ENCODE measurements around the gene DCAF12. TPM values are rescaled to one million over a fixed set of nuclear protein-coding genes. Genes with fewer than 3 reads are reported as not detected.
"Not testable (repeated sequence)": the region's sequence is repeated elsewhere in the genome, so short reads cannot be mapped to it uniquely, and the experiment has no call there.

DCAF12 gene
- total RNA-seq, 3 donors from 2014 or later = 28.7 to 43.0 (median 34.0) TPM

- Histone ChIP-seq H3K9me3 (no peaks in the 10 kb centered on the region), H3K4me1 (ENCODE audit: low read depth) (no peaks in the 10 kb centered on the region), H3K4me3 (no peak overlapping the region), H3K36me3 (ENCODE audit: low read depth) (no peaks in the 10 kb centered on the region)
- no peak for TF ChIP-seq CTCF (IDR thresholded peaks at IDR 0.05)
- DNase-seq (no peak), ATAC-seq (no peak)
- intact Hi-C loops (cut with DNase I, micrococcal nuclease) = no loop called here
Measured at GRCh38 chr9:34145165-34145564, 18.7 kb upstream of the DCAF12 start.

GRCh38 chr9:34143116-34143515, 16.6 kb upstream of the DCAF12 start:
- Histone ChIP-seq H3K9me3 (no peaks in the 10 kb centered on the region), H3K4me1 (ENCODE audit: low read depth) (no peaks in the 10 kb centered on the region), H3K36me3 (ENCODE audit: low read depth) (no peaks in the 10 kb centered on the region), H3K4me3 (no peak overlapping the region)
- intact Hi-C loops (cut with DNase I, micrococcal nuclease) = no loop called here
- no peak for ATAC-seq
- no peak for TF ChIP-seq CTCF (IDR thresholded peaks at IDR 0.05)
- DNase-seq = no peak

- Histone ChIP-seq H3K36me3 (ENCODE audit: low read depth) (no peaks in the 10 kb centered on the region), H3K9me3 (no peaks in the 10 kb centered on the region), H3K4me3 (no peak overlapping the region), H3K4me1 (ENCODE audit: low read depth) (no peaks in the 10 kb centered on the region)
- intact Hi-C loops (cut with DNase I, micrococcal nuclease) = no loop called here
- TF ChIP-seq CTCF (IDR thresholded peaks at IDR 0.05) = no peak
- ATAC-seq (no peak), DNase-seq (no peak)
Measured at GRCh38 chr9:34140853-34141252, 14.4 kb upstream of the DCAF12 start.

GRCh38 chr9:34139477-34140146, 13.1 kb upstream of the DCAF12 start:
- intact Hi-C loops (cut with DNase I, micrococcal nuclease) = no loop called here
- peak; percentile 61 for ATAC-seq
- DNase-seq = peak in 1 of 3 donors; percentile 52

GRCh38 chr9:34138644-34139043, 12.1 kb upstream of the DCAF12 start:
- H3K4me1 ChIP-seq (ENCODE audit: low read depth); H3K9me3 ChIP-seq; H3K36me3 ChIP-seq (ENCODE audit: low read depth); H3K4me3 ChIP-seq; intact Hi-C loops (cut with DNase I, micrococcal nuclease); DNase-seq; ATAC-seq: not testable (repeated sequence)

More at GRCh38 chr9:34139477-34140146, 13.1 kb upstream of the DCAF12 start:
- Histone ChIP-seq H3K9me3 (no peaks in the 10 kb centered on the region), H3K4me3 (no peak overlapping the region), H3K4me1 (ENCODE audit: low read depth) (no peaks in the 10 kb centered on the region), H3K36me3 (ENCODE audit: low read depth) (no peaks in the 10 kb centered on the region)
- no peak for TF ChIP-seq CTCF (IDR thresholded peaks at IDR 0.05)

GRCh38 chr9:34134521-34134920, 8.0 kb upstream of the DCAF12 start:
- no peaks in the 10 kb centered on the region for H3K4me1 ChIP-seq (ENCODE audit: low read depth)
- DNase-seq = no peak
- no peak for ATAC-seq
- intact Hi-C loops (cut with DNase I, micrococcal nuclease) = no loop called here
- no peaks in the 10 kb centered on the region for H3K36me3 ChIP-seq (ENCODE audit: low read depth)
- H3K9me3 ChIP-seq = no peaks in the 10 kb centered on the region
- no peak for TF ChIP-seq CTCF (IDR thresholded peaks at IDR 0.05)
- no peak overlapping the region for H3K4me3 ChIP-seq
